ENCODE results near the gene SLC15A3.

Gene SLC15A3

GRCh38 chr11:60951606-60951903 is 421 bp downstream of the SLC15A3 start:
- ATAC-seq = no peak
- TF ChIP-seq ZC3H10 (CRISPR knock-in tag; IDR thresholded peaks at IDR 0.05) (no peak), ISL1 (CRISPR knock-in tag; IDR thresholded peaks at IDR 0.05) (no peak), PPARA (CRISPR knock-in tag; IDR thresholded peaks at IDR 0.05; ENCODE audit: borderline replicate concordance) (no peak), BACH2 (CRISPR knock-in tag; IDR thresholded peaks at IDR 0.05; ENCODE audit: borderline replicate concordance) (no peak), ESRRG (CRISPR knock-in tag; IDR thresholded peaks at IDR 0.05) (no peak), TCF4 (CRISPR knock-in tag; IDR thresholded peaks at IDR 0.05; ENCODE audit: borderline replicate concordance) (no peak), POU6F1 (CRISPR knock-in tag; IDR thresholded peaks at IDR 0.05; ENCODE audit: borderline replicate concordance, low read depth) (no peak), CSRNP3 (CRISPR knock-in tag; IDR thresholded peaks at IDR 0.05) (no peak), ZFP30 (CRISPR knock-in tag; IDR thresholded peaks at IDR 0.05) (no peak), TOX (CRISPR knock-in tag; IDR thresholded peaks at IDR 0.05; ENCODE audit: borderline replicate concordance) (no peak), ZNF70 (CRISPR knock-in tag; IDR thresholded peaks at IDR 0.05) (no peak)

GRCh38 chr11:60950933-60951605 is 907 bp downstream of the SLC15A3 start:
- ATAC-seq = no peak
- TF ChIP-seq CSRNP3 (CRISPR knock-in tag; IDR thresholded peaks at IDR 0.05) = no peak
- no peak for TF ChIP-seq ZNF8 (CRISPR knock-in tag; IDR thresholded peaks at IDR 0.05)
- TF ChIP-seq, protein P1, sequence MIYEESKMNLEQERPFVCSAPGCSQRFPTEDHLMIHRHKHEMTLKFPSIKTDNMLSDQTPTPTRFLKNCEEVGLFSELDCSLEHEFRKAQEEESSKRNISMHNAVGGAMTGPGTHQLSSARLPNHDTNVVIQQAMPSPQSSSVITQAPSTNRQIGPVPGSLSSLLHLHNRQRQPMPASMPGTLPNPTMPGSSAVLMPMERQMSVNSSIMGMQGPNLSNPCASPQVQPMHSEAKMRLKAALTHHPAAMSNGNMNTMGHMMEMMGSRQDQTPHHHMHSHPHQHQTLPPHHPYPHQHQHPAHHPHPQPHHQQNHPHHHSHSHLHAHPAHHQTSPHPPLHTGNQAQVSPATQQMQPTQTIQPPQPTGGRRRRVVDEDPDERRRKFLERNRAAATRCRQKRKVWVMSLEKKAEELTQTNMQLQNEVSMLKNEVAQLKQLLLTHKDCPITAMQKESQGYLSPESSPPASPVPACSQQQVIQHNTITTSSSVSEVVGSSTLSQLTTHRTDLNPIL (CRISPR knock-in tag; IDR thresholded peaks at IDR 0.05; ENCODE audit: low read depth) = no peak

DNA sequence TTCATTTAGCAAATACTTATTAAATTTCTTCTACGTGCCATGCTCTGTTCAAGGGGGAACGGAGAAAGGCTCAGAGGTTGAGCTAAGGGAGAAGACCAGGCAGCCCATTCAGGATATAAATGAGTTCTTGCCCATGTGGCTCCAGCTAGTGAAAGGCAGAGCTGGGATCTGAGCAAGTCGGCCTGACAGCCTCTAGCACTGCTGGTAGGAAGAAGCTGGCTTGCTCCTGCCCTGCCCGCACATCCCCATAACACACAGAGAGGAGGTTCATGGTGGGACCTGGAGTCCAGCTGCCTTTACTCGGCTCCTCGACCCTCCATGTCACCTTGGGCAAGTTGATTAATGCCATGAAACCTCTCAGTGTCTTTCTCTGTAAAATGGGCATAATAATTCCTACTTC is 2.0 kb downstream of the SLC15A3 start:
- TF ChIP-seq PATZ1 (CRISPR knock-in tag; IDR thresholded peaks at IDR 0.05; ENCODE audit: borderline replicate concordance) = no peak
- TF ChIP-seq RARB (CRISPR knock-in tag; IDR thresholded peaks at IDR 0.05) = no peak
- no peak for TF ChIP-seq POU6F1 (CRISPR knock-in tag; IDR thresholded peaks at IDR 0.05; ENCODE audit: borderline replicate concordance, low read depth)
- TF ChIP-seq ZFP30 (CRISPR knock-in tag; IDR thresholded peaks at IDR 0.05) = no peak
- no peak for TF ChIP-seq ISL1 (CRISPR knock-in tag; IDR thresholded peaks at IDR 0.05)
- ATAC-seq = no peak

DNA sequence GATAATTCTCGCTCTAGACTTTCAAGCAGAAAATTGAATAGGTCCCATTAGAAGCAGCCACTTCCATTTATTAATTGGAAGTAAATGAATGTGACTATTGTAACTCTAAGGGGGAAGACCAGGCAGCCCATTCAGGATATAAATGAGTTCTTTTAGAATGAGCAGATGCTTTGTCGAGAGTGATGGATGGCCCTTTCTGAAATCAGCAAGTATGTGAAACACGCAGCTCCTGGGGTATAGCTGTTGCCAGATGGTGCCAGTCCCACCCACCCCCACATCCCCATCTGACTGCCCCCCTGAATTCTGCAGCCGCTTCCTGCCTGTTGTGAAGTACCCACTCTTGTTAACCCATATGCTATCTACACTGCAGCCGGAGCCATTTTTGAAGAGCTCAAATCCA is 3.7 kb downstream of the SLC15A3 start:
- TF ChIP-seq CSRNP3 (CRISPR knock-in tag; IDR thresholded peaks at IDR 0.05) (no peak), TCF4 (CRISPR knock-in tag; IDR thresholded peaks at IDR 0.05; ENCODE audit: borderline replicate concordance) (no peak), PPARA (CRISPR knock-in tag; IDR thresholded peaks at IDR 0.05; ENCODE audit: borderline replicate concordance) (no peak), ZFP30 (CRISPR knock-in tag; IDR thresholded peaks at IDR 0.05) (no peak), SNAI2 (CRISPR knock-in tag; IDR thresholded peaks at IDR 0.05) (no peak), ZFP3 (CRISPR knock-in tag; IDR thresholded peaks at IDR 0.05) (no peak), ISL1 (CRISPR knock-in tag; IDR thresholded peaks at IDR 0.05) (no peak), OSR1 (CRISPR knock-in tag; IDR thresholded peaks at IDR 0.05) (no peak)
- no peak for ATAC-seq
